OCI-LY7 (cell line): ENCODE data around the gene PNO1. TPM values are rescaled to one million over a fixed set of nuclear protein-coding genes. Genes with fewer than 3 reads are reported as not detected.

ENCODE experiments used
- BruUV-seq: library from RNA; stranded (reverse); fragments of 400-500 nt; replicated peaks from 2 replicates; lab custom pipeline; 2021; lab: Mats Ljungman, UMichigan
- CTCF ChIA-PET: fragments of 300-600 bp; sonication (Branson Sonifier 250); formaldehyde crosslinking; loops from one replicate; lab custom pipeline; 2022; ENCODE audit warnings: antibody characterized with exemption; ENCODE audit not compliant: unreplicated experiment; lab: Charles Lee
- POLR2A ChIA-PET: fragments of 300-600 bp; sonication (Branson Sonifier 250); formaldehyde crosslinking; loops from one replicate; lab custom pipeline; 2022; ENCODE audit warnings: antibody characterized with exemption; lab: Charles Lee
- DNase-seq: peaks from one replicate; pipeline ENCODE4 v3.0.0-alpha.2; 2015; ENCODE audit warnings: low spot score
- H2AFZ ChIP-seq: fragments of 200-600 bp; sonication (generic), shearing (Covaris generic); 2 replicates; pipeline ENCODE4 v1.6.1; 2014; ENCODE audit warnings: mild to moderate bottlenecking, antibody characterized with exemption, low read length, moderate library complexity
- H3K27ac ChIP-seq: fragments of 200-600 bp; sonication (generic); 2 replicates; pipeline ENCODE4 v1.5.1; 2014; ENCODE audit warnings: mixed run types, low read depth, mild to moderate bottlenecking, moderate library complexity, low read length, inconsistent platforms; ENCODE audit not compliant: poor library complexity, severe bottlenecking
- H3K36me3 ChIP-seq: fragments of 200-600 bp; sonication (generic); 2 replicates; pipeline ENCODE4 v1.6.1; 2014; ENCODE audit warnings: mild to moderate bottlenecking, antibody characterized with exemption, low read length, moderate library complexity, mixed read lengths; ENCODE audit not compliant: insufficient read depth
- H3K4me1 ChIP-seq: fragments of 200-600 bp; sonication (generic); 2 replicates; pipeline ENCODE4 v1.5.1; 2014; ENCODE audit warnings: mild to moderate bottlenecking, low read length; ENCODE audit not compliant: insufficient read depth, poor library complexity, severe bottlenecking
- H3K4me2 ChIP-seq: fragments of 200-600 bp; sonication (generic); 2 replicates; pipeline ENCODE4 v1.6.1; 2014; ENCODE audit warnings: mild to moderate bottlenecking, low read length
- H3K4me3 ChIP-seq: fragments of 200-600 bp; sonication (generic); 2 replicates; pipeline ENCODE4 v1.5.1; 2014; ENCODE audit warnings: mild to moderate bottlenecking, low read depth, low read length; ENCODE audit not compliant: poor library complexity, severe bottlenecking
- H3K79me2 ChIP-seq: fragments of 200-600 bp; sonication (generic); 2 replicates; pipeline ENCODE4 v1.6.1; 2016; ENCODE audit warnings: low read depth, mild to moderate bottlenecking, low read length, moderate library complexity, mixed read lengths; ENCODE audit not compliant: insufficient read depth
- H3K9me2 ChIP-seq: fragments of 200-600 bp; sonication (generic); 2 replicates; pipeline ENCODE4 v1.6.1; 2016; ENCODE audit warnings: mild to moderate bottlenecking, low read length, mixed read lengths; ENCODE audit not compliant: insufficient read depth
- H3K9me3 ChIP-seq: fragments of 200-600 bp; sonication (generic); 2 replicates; pipeline ENCODE4 v1.6.1; 2014; ENCODE audit warnings: mild to moderate bottlenecking, mixed run types, low read length, mixed read lengths
- H4K20me1 ChIP-seq: fragments of 200-600 bp; sonication (generic); 2 replicates; pipeline ENCODE4 v1.6.1; 2014; ENCODE audit warnings: mild to moderate bottlenecking, antibody characterized with exemption, low read length, moderate library complexity, mixed read lengths; ENCODE audit not compliant: insufficient read depth
- CTCF ChIP-seq: fragments of 200-600 bp; sonication (generic); conservative IDR thresholded peaks from 2 replicates; pipeline ENCODE4 v1.5.1; 2014; ENCODE audit warnings: mild to moderate bottlenecking, antibody characterized with exemption, low read length, moderate library complexity, mixed read lengths
- EZH2phosphoT487 ChIP-seq: fragments of 200-600 bp; sonication (generic); IDR thresholded peaks from 2 replicates; pipeline ENCODE4 v1.6.1; 2018; ENCODE audit warnings: low read depth, borderline replicate concordance, mild to moderate bottlenecking, mixed run types, antibody characterized with exemption, low read length, moderate library complexity, mixed read lengths
- intact Hi-C: fragments of 100-400 bp; cut with micrococcal nuclease; formaldehyde crosslinking; loops from one replicate; pipeline ENCODE4 v1.10.0; 2022; ENCODE audit not compliant: unreplicated experiment
- total RNA-seq, 2 experiments: library from RNA; depleted of rRNA in 1 of 2; stranded (reverse); fragments of >200 nt in 1 of 2; shearing (Covaris generic) in 1 of 2; gene quantifications; 2 replicates each; pipeline ENCODE4 v1.2.3, GENCODE V29; 2014 to 2022

PNO1 gene
- total RNA-seq, 2 experiments from 2014 or later = 18.6 to 22.5 TPM

- peak overlapping the region; percentile 10 for H3K4me3 ChIP-seq
- H2AFZ ChIP-seq = no peak overlapping the region
- H3K9me3 ChIP-seq = no peaks in the 10 kb centered on the region
- H3K4me2 ChIP-seq = peak overlapping the region; percentile 62
- H3K36me3 ChIP-seq = peaks cover 38% of the 10 kb centered on the region
- no TSS peak for BruUV-seq
- intact Hi-C loops = no loop called here
- peak; percentile 22 for DNase-seq
- H3K27ac ChIP-seq = peak overlapping the region; percentile 96
- peaks cover 67% of the 10 kb centered on the region for H3K4me1 ChIP-seq
- H3K79me2 ChIP-seq = peaks cover 99% of the 10 kb centered on the region
- H4K20me1 ChIP-seq = peaks cover 15% of the 10 kb centered on the region; the same call in 1 of the 2 replicates
- CTCF ChIA-PET = interaction anchor here (1.3 kb wide), 1 partner anchor 25 kb away, joined by 3 read pairs; no protein-coding TSS in a partner anchor
- POLR2A ChIA-PET = interaction anchor here (0.6 to 1.2 kb wide), 3 partner anchors 10 to 142 kb away, joined by 3 to 4 read pairs (median 4); no protein-coding TSS in a partner anchor
- no peak for TF ChIP-seq CTCF
- TF ChIP-seq EZH2phosphoT487 = no peak
- no peaks in the 10 kb centered on the region for H3K9me2 ChIP-seq
Measured at GRCh38 chr2:68200157-68200787, 42.6 kb downstream of the PNO1 start.

DNA sequence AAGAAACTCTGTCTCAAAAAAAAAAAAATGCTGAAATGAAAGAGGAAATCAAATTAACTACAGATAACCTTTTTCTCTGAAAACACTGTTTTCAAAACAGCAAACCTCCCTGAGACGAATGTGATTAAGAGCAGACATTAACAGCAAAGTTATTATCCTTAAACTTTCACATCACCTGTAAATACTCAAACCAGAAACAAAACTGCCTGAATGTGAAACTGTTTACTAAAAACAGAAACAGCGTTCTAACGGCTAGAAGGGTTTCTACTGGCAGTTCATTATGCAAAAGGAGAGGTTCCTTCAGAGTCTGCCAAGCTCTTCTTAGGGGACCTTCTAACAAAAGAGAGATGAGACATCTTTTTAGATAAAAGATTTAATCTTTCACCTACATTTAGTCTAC is 45.9 kb downstream of the PNO1 start:
- CTCF ChIA-PET = no interaction called here
- Histone ChIP-seq H3K4me2 (peak overlapping the region; percentile 85), H3K4me3 (peak overlapping the region; percentile 62), H3K79me2 (peaks cover 100% of the 10 kb centered on the region), H3K4me1 (peaks cover 93% of the 10 kb centered on the region), H3K9me2 (no peaks in the 10 kb centered on the region), H3K9me3 (no peaks in the 10 kb centered on the region), H2AFZ (no peak overlapping the region), H4K20me1 (no peaks in the 10 kb centered on the region; the same call in 1 of the 2 replicates), H3K27ac (peak overlapping the region; percentile 96), H3K36me3 (peaks cover 34% of the 10 kb centered on the region)
- TF ChIP-seq CTCF (no peak), EZH2phosphoT487 (no peak)
- BruUV-seq = no TSS peak
- DNase-seq = peak; percentile 82
- POLR2A ChIA-PET = interaction anchor here (0.5 to 1.3 kb wide), 4 partner anchors 10 to 123 kb away, joined by 3 to 4 read pairs (median 4); no protein-coding TSS in a partner anchor
- intact Hi-C loops = no loop called here

DNA sequence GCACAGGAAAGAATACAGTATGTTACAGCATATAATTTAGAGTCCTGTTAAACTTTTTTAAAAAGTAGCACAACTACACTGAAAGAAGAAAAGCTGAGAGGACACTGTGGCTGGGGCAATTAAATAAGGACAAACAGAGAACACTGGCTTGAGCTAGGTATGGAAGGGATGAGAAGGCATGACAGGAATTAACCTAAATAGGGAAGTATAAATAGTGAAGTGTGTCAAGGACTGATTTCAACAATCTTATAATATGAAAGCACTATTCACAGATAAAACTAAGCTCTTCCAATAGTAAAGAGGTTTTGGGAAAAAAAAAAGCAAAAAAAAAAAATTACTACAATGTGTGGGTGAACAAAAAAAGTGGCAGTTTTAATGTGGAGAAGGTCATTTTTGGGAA is 49.1 kb downstream of the PNO1 start:
- DNase-seq = no peak
- H3K36me3 ChIP-seq = peaks cover 43% of the 10 kb centered on the region
- no peaks in the 10 kb centered on the region for H3K9me3 ChIP-seq
- H3K4me2 ChIP-seq = peak overlapping the region; percentile 40
- intact Hi-C loops = no loop called here
- peak overlapping the region; percentile 52 for H3K27ac ChIP-seq
- BruUV-seq = no TSS peak
- no peak for TF ChIP-seq EZH2phosphoT487
- TF ChIP-seq CTCF = no peak
- no peaks in the 10 kb centered on the region for H3K9me2 ChIP-seq
- no peak overlapping the region for H2AFZ ChIP-seq
- no peak overlapping the region for H3K4me3 ChIP-seq
- H4K20me1 ChIP-seq = no peaks in the 10 kb centered on the region; the same call in 1 of the 2 replicates
- H3K4me1 ChIP-seq = peaks cover 67% of the 10 kb centered on the region
- peaks cover 98% of the 10 kb centered on the region for H3K79me2 ChIP-seq
- CTCF ChIA-PET = no interaction called here
- POLR2A ChIA-PET = interaction anchor here (0.7 to 2.2 kb wide), 11 partner anchors 9 to 529 kb away, joined by 3 to 11 read pairs (median 4); no protein-coding TSS in a partner anchor
